Chondrocyte (in vitro differentiated cells): ENCODE data around the gene AFP. TPM values are rescaled to one million over a fixed set of nuclear protein-coding genes. Genes with fewer than 3 reads are reported as not detected.

Experiments used
- DNase-seq: peaks from one replicate; pipeline ENCODE4 v3.0.0; 2021; ENCODE audit warnings: mixed read lengths, low spot score
- H3K27ac Mint-ChIP-seq: one replicate; pipeline ENCODE4 v1.8.0; 2021; ENCODE audit warnings: mild to moderate bottlenecking, moderate library complexity, mixed read lengths; ENCODE audit not compliant: unreplicated experiment
- H3K27me3 Mint-ChIP-seq: 2 replicates; pipeline ENCODE4 v1.8.0; 2021; ENCODE audit warnings: low read depth, mixed read lengths
- H3K36me3 Mint-ChIP-seq: 2 replicates; pipeline ENCODE4 v1.8.0; 2021; ENCODE audit warnings: low read depth, mixed read lengths
- H3K4me1 Mint-ChIP-seq: 2 replicates; pipeline ENCODE4 v1.8.0; 2021; ENCODE audit warnings: low read depth, mild to moderate bottlenecking, mixed read lengths
- H3K4me3 Mint-ChIP-seq: one replicate; pipeline ENCODE4 v1.8.0; 2021; ENCODE audit warnings: mild to moderate bottlenecking, moderate library complexity, mixed read lengths; ENCODE audit not compliant: unreplicated experiment
- H3K9me3 Mint-ChIP-seq: 2 replicates; pipeline ENCODE4 v1.8.0; 2021; ENCODE audit warnings: low read depth, mixed read lengths
- CTCF ChIP-seq: fragments of 200-600 bp; sonication (generic); IDR thresholded peaks from 2 replicates; pipeline ENCODE4 v1.5.0; 2021; ENCODE audit warnings: antibody characterized with exemption, mild to moderate bottlenecking, moderate library complexity
- total RNA-seq: library from RNA; stranded (reverse); gene quantifications from 3 replicates; pipeline ENCODE4 v1.2.1, GENCODE V29; 2021

The AFP gene
- total RNA-seq, 1 donor from 2014 or later, result not detected

DNA sequence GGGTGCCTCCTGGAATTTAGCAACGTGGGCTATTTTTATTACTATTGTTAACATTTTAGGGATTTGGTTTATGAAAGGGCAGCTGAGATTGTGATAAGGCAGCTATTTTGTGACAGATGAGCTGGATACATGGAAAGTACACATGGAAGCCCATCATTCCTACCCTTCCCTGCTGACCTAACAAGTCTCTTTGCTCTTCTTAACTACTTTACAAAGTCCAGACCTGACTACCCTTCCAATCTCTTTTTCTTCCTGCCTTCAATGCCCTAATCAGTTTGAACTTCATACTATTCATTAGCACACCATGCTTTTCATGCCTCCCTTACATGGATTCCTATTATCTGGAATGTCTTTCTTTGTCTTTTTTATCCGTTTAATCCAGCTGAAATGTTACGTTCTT lies 9.4 kb upstream of the AFP start:
- Mint-ChIP-seq H3K9me3 (no peaks in the 10 kb centered on the region), H3K4me3 (no peak overlapping the region), H3K4me1 (no peaks in the 10 kb centered on the region), H3K36me3 (no peaks in the 10 kb centered on the region), H3K27me3 (peaks cover 40% of the 10 kb centered on the region), H3K27ac (no peak overlapping the region)
- no peak for TF ChIP-seq CTCF
- DNase-seq, result no peak

- Mint-ChIP-seq H3K4me3 (no peak overlapping the region), H3K4me1 (no peaks in the 10 kb centered on the region), H3K27ac (no peak overlapping the region), H3K9me3 (no peaks in the 10 kb centered on the region), H3K27me3 (peaks cover 45% of the 10 kb centered on the region), H3K36me3 (no peaks in the 10 kb centered on the region)
- TF ChIP-seq CTCF, result no peak
- DNase-seq, result no peak
These were observed 6.9 kb upstream of the AFP start for GRCh38 chr4:73429118-73429517.

DNA sequence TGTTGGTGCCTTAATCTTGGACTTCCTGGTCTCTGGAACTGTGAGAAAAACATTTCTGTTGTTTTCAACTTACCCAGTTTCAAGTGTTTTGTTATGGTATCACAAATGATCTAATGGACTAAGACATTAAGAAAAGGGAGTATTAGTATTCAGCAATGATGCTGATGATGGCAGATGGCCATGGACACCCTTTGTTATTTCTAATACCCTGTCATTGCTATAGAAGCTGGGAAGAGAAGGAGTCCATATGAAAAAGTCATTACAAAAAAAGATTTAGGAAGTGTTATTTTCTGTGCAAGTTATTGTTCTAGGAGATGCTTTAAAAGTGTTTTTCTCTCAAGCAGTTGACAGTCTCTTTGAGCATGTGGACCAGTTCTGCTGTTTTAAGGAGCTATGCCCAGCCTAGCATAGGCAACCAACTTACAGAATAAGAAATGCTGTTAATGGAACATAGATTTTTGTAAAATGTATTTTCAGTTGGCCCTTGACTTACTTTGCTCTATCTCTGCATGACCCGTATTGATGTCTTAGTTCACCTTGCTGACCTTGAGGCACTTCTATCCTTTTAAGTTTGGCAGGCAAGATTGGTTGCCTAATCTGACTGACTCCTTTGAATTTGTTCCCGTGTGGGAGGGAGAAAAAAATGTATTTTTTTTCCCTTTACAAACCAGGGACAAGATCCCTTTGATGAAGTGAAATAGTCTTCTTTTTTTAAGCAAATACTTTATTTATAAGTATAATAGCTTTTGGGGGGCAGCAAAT lies 6.0 kb upstream of the AFP start:
- Mint-ChIP-seq H3K9me3 (no peaks in the 10 kb centered on the region), H3K4me1 (no peaks in the 10 kb centered on the region), H3K27me3 (peaks cover 45% of the 10 kb centered on the region), H3K36me3 (no peaks in the 10 kb centered on the region), H3K27ac (no peak overlapping the region), H3K4me3 (no peak overlapping the region)
- no peak for DNase-seq
- no peak for TF ChIP-seq CTCF

DNA sequence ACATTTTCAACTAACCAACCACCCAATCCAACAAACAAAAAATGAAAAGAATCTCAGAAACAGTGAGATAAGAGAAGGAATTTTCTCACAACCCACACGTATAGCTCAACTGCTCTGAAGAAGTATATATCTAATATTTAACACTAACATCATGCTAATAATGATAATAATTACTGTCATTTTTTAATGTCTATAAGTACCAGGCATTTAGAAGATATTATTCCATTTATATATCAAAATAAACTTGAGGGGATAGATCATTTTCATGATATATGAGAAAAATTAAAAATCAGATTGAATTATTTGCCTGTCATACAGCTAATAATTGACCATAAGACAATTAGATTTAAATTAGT lies 4.2 kb upstream of the AFP start:
- Mint-ChIP-seq H3K27me3 (peaks cover 34% of the 10 kb centered on the region), H3K27ac (no peak overlapping the region), H3K4me3 (no peak overlapping the region), H3K9me3 (no peaks in the 10 kb centered on the region), H3K36me3 (no peaks in the 10 kb centered on the region), H3K4me1 (no peaks in the 10 kb centered on the region)
- DNase-seq, result no peak
- TF ChIP-seq CTCF, result no peak

- Mint-ChIP-seq H3K9me3 (no peaks in the 10 kb centered on the region), H3K27ac (no peak overlapping the region)
These were observed 3.6 kb upstream of the AFP start for GRCh38 chr4:73432169-73433000.

More at GRCh38 chr4:73432169-73433000, 3.6 kb upstream of the AFP start:
- Mint-ChIP-seq H3K36me3 (no peaks in the 10 kb centered on the region), H3K4me1 (no peaks in the 10 kb centered on the region), H3K27me3 (peaks cover 39% of the 10 kb centered on the region), H3K4me3 (no peak overlapping the region)
- DNase-seq, result no peak
- no peak for TF ChIP-seq CTCF
